ENCODE results near the gene SPINK5.

The SPINK5 gene

DNA sequence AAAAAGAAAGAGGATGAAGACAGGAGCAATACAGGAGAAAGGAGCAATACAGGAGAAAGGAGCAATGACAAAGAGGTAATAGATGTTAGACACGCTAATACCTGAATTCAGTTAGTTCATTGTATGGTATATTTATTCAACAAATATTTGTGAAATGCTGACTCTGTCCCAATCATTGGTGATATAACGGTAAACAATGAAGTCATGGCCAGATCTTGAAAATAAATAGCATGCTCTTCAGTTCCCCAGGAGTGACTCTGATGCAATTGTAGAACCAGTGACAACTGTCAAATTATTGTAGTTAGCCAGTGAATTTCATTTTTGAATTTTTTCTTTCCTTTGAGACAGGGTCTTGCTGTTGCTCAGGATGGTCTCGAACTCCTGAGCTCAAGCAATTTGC lies 56.5 kb downstream of the SPINK5 start:
- no peak for DNase-seq (ENCODE audit: extremely low spot score)
- TF ChIP-seq L3MBTL2 (conservative IDR thresholded peaks at IDR 0.05) (no peak), LEF1 (IDR thresholded peaks at IDR 0.05; ENCODE audit: borderline replicate concordance) (no peak), ARNT (IDR thresholded peaks at IDR 0.05) (no peak), CTBP1 (IDR thresholded peaks at IDR 0.05; ENCODE audit: borderline replicate concordance) (no peak), FOXM1 (IDR thresholded peaks at IDR 0.05; ENCODE audit: borderline replicate concordance) (no peak), NFRKB (IDR thresholded peaks at IDR 0.05) (no peak), FOXA1 (IDR thresholded peaks at IDR 0.05) (no peak), ELF4 (IDR thresholded peaks at IDR 0.05) (no peak), ZNF384 (IDR thresholded peaks at IDR 0.05) (no peak)
- TF ChIP-seq, protein P1, sequence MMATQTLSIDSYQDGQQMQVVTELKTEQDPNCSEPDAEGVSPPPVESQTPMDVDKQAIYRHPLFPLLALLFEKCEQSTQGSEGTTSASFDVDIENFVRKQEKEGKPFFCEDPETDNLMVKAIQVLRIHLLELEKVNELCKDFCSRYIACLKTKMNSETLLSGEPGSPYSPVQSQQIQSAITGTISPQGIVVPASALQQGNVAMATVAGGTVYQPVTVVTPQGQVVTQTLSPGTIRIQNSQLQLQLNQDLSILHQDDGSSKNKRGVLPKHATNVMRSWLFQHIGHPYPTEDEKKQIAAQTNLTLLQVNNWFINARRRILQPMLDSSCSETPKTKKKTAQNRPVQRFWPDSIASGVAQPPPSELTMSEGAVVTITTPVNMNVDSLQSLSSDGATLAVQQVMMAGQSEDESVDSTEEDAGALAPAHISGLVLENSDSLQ (IDR thresholded peaks at IDR 0.05), result no peak
- ChIA-PET CTCF (no interaction called here), POLR2A (no interaction called here)

DNA sequence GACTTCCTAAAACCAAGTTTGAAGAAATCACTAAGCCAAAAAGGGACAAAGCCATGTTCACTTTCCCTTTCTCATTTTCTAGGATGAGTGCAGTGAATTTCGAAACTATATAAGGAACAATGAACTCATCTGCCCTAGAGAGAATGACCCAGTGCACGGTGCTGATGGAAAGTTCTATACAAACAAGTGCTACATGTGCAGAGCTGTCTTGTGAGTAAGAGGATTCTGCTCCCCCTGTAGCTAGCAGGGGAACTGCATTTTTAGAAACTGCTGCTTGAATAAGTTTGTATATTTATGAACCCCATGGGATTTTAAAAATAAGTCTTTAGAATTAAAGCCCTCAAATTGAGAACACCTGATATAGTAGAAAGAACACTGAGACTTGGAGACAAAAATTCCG lies 61.9 kb downstream of the SPINK5 start:
- ChIA-PET POLR2A (no interaction called here), CTCF (no interaction called here)
- DNase-seq (ENCODE audit: extremely low spot score), result no peak

DNA sequence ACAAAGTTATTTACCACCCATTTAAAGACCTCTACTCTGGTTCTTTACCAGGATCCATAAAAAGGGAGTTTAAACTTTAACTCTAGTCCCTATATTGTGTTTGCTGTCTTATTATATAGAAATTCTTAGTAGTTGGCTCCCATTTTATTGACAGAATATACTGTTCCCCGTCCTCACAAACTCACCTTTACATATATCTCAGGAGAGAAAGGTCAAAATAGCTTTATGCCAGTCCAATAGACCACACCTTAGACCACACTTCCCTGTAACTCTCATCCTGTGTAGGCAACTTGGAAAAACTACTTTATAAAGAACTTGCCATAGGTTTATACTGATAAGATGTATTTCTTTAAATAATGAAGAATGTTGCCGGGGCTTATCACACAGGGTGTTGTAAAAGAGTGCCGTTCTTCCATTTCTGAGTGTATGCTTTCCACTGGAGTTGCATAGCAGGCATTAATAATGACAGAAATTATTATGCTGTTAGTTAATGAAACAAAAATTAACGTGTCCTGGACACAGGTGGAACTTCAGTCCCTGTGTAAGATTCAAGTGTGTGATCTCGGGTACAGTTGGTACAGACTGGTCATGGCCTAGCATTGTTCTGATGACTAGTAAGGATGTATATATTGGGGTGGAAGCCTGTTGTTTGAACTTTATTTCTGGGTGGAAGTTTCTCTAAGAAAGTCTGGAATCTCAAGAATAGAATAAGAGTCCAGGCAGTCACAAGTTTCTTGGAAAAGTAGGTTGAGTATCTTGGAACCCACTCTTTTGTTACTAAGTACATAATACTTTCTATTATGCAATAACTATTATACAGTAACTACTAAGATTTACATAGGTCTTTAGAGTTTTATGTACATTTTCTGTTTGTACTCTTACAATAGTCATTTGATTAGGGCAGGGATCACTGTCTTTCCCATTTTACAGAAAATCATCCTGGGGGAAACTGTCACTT lies 71.6 kb downstream of the SPINK5 start:
- no peak for DNase-seq (ENCODE audit: extremely low spot score)
- TF ChIP-seq NFRKB (IDR thresholded peaks at IDR 0.05) (no peak), LEF1 (IDR thresholded peaks at IDR 0.05; ENCODE audit: borderline replicate concordance) (no peak), FOXK2 (IDR thresholded peaks at IDR 0.05) (no peak), FOXM1 (IDR thresholded peaks at IDR 0.05; ENCODE audit: borderline replicate concordance) (no peak), SUZ12 (IDR thresholded peaks at IDR 0.05) (no peak)
- ChIA-PET POLR2A (no interaction called here), CTCF (no interaction called here)

More for the DNA sequence above, 61.9 kb downstream of the SPINK5 start:
- no peak for TF ChIP-seq HDGF (IDR thresholded peaks at IDR 0.05; ENCODE audit: borderline replicate concordance)
- TF ChIP-seq CTBP1 (IDR thresholded peaks at IDR 0.05; ENCODE audit: borderline replicate concordance), result no peak
- TF ChIP-seq, protein P1 (IDR thresholded peaks at IDR 0.05), result no peak
- TF ChIP-seq BHLHE40 (IDR thresholded peaks at IDR 0.05; ENCODE audit: borderline replicate concordance), result no peak
- TF ChIP-seq SUZ12 (IDR thresholded peaks at IDR 0.05), result no peak
- no peak for TF ChIP-seq SP1 (IDR thresholded peaks at IDR 0.05)
- no peak for TF ChIP-seq FOXM1 (IDR thresholded peaks at IDR 0.05; ENCODE audit: borderline replicate concordance)
- TF ChIP-seq NFRKB (IDR thresholded peaks at IDR 0.05), result no peak
- no peak for TF ChIP-seq ARNT (IDR thresholded peaks at IDR 0.05)
- no peak for TF ChIP-seq L3MBTL2 (conservative IDR thresholded peaks at IDR 0.05)
- no peak for TF ChIP-seq ELF4 (IDR thresholded peaks at IDR 0.05)
- no peak for TF ChIP-seq FOXK2 (IDR thresholded peaks at IDR 0.05)
- no peak for TF ChIP-seq FOXA1 (IDR thresholded peaks at IDR 0.05)
- no peak for TF ChIP-seq TARDBP (IDR thresholded peaks at IDR 0.05)
- TF ChIP-seq LEF1 (IDR thresholded peaks at IDR 0.05; ENCODE audit: borderline replicate concordance), result no peak
- no peak for TF ChIP-seq ZNF384 (IDR thresholded peaks at IDR 0.05)

DNA sequence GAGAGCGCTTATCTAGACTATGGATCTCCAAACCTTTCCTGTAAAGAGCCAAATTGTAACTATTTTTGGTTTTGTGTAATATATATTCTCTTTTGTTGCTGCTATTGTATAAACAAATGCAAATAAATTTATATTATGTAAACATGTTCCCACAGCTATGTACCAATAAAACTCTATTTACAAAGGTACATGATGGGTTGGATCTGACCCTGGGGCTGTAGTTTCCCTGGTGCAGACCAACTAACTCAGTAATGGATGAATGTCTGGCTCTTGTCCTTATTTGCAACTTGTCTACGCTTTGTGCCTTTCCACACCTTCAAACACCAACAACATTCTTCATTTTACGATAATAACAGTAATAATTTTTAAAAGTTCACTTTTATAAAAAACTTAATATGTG lies 77.1 kb downstream of the SPINK5 start:
- ChIA-PET CTCF (no interaction called here), POLR2A (no interaction called here)

DNA sequence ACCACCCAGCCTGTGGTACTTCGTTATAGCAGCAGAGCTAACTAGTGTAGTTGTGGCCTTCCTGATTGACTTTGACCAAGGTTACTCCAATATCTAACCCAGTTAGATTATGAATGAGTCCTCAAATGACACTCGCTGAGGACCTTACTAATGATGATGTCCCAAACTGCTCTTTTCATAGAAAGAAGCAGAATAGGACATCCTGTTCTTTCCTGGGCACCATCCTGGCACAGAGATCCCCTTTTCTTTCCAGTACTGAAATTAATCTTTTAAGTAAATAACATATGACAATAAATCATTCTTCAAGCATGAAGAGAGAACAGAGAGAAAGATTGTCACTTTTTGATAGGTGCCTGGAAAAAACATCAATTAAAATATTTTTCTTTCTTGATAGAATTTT lies 77.9 kb downstream of the SPINK5 start:
- POLR2A ChIA-PET, result no interaction called here
- CTCF ChIA-PET, result no interaction called here
- TF ChIP-seq ELF4 (IDR thresholded peaks at IDR 0.05) (no peak), SUZ12 (IDR thresholded peaks at IDR 0.05) (no peak), BHLHE40 (IDR thresholded peaks at IDR 0.05; ENCODE audit: borderline replicate concordance) (no peak), HDGF (IDR thresholded peaks at IDR 0.05; ENCODE audit: borderline replicate concordance) (no peak), NFRKB (IDR thresholded peaks at IDR 0.05) (no peak), LEF1 (IDR thresholded peaks at IDR 0.05; ENCODE audit: borderline replicate concordance) (no peak), FOXA1 (IDR thresholded peaks at IDR 0.05) (no peak), TARDBP (IDR thresholded peaks at IDR 0.05) (no peak)

More for the DNA sequence above, 77.1 kb downstream of the SPINK5 start:
- TF ChIP-seq, protein P1 (IDR thresholded peaks at IDR 0.05), result no peak
- TF ChIP-seq FOXA1 (IDR thresholded peaks at IDR 0.05) (no peak), SUZ12 (IDR thresholded peaks at IDR 0.05) (no peak), ELF4 (IDR thresholded peaks at IDR 0.05) (no peak), FOXK2 (IDR thresholded peaks at IDR 0.05) (no peak), NFRKB (IDR thresholded peaks at IDR 0.05) (no peak), L3MBTL2 (conservative IDR thresholded peaks at IDR 0.05) (no peak)
- DNase-seq (ENCODE audit: extremely low spot score), result no peak

DNA sequence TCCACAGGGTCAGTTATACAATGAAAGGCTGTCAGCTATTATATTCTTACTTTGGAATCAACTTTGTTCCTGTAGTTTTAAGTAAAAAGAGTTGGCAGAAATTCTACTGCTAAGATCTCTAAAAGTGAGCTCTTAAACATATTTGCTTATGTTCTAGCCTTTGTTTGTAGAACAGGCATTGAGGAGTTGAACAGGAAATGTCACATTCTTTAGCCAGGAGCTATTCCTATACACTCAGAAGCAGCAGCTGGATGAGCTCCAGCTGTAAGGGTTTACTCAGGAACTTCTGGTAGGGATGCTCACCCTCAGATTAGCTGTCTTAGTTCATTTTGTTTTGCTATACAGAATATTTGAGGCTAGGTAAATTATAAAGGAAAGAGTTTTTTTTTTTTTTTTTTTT lies 82.1 kb downstream of the SPINK5 start:
- CTCF ChIA-PET, result interaction anchor here (0.6 kb wide), 1 partner anchor 213 kb away, joined by 5 read pairs; no protein-coding TSS in a partner anchor
- DNase-seq (ENCODE audit: extremely low spot score), result no peak
- POLR2A ChIA-PET, result no interaction called here
- TF ChIP-seq NFRKB (IDR thresholded peaks at IDR 0.05), result no peak
- no peak for TF ChIP-seq FOXM1 (IDR thresholded peaks at IDR 0.05; ENCODE audit: borderline replicate concordance)
- no peak for TF ChIP-seq HDGF (IDR thresholded peaks at IDR 0.05; ENCODE audit: borderline replicate concordance)
- no peak for TF ChIP-seq ARNT (IDR thresholded peaks at IDR 0.05)
- no peak for TF ChIP-seq ELF4 (IDR thresholded peaks at IDR 0.05)
- TF ChIP-seq, protein P1 (IDR thresholded peaks at IDR 0.05), result no peak
- no peak for TF ChIP-seq FOXA1 (IDR thresholded peaks at IDR 0.05)
- no peak for TF ChIP-seq BHLHE40 (IDR thresholded peaks at IDR 0.05; ENCODE audit: borderline replicate concordance)

More for the DNA sequence above, 77.9 kb downstream of the SPINK5 start:
- DNase-seq (ENCODE audit: extremely low spot score), result no peak
